HG03064 (cell line): ENCODE results near the gene PNPLA2.

Experiments
- ATAC-seq: cut with Tn5 transposase; IDR thresholded peaks from one replicate; pipeline ENCODE4 v1.9.1; 2021; ENCODE audit warnings: low read depth; ENCODE audit not compliant: unreplicated experiment

Gene PNPLA2

GRCh38 chr11:828506-829175 lies 9.9 kb downstream of the PNPLA2 start:
- ATAC-seq, result no peak

- no peak for ATAC-seq
Measured at GRCh38 chr11:829176-829846, 10.6 kb downstream of the PNPLA2 start.

GRCh38 chr11:829847-830294 lies 11.2 kb downstream of the PNPLA2 start:
- ATAC-seq, result no peak

- ATAC-seq, result no peak
Measured at GRCh38 chr11:830295-831117, 11.8 kb downstream of the PNPLA2 start.

- no peak for ATAC-seq
Measured at GRCh38 chr11:831118-831864, 12.6 kb downstream of the PNPLA2 start.

GRCh38 chr11:831961-832528 lies 13.3 kb downstream of the PNPLA2 start:
- ATAC-seq, result no peak

GRCh38 chr11:832529-833113 lies 13.9 kb downstream of the PNPLA2 start, which contains the start of gene CD151:
Gene CD151 (plus strand): TSS chr11:832952. CDS start chr11:836070, 3,118 bp downstream.
- no peak for ATAC-seq

GRCh38 chr11:833114-833791 lies 14.5 kb downstream of the PNPLA2 start:
- no peak for ATAC-seq

- ATAC-seq, result no peak
Measured at GRCh38 chr11:833849-834311, 15.2 kb downstream of the PNPLA2 start.

- ATAC-seq, result no peak
Measured at GRCh38 chr11:834371-835316, 15.9 kb downstream of the PNPLA2 start.

GRCh38 chr11:836274-836673 lies 17.6 kb downstream of the PNPLA2 start:
- ATAC-seq, result no peak

GRCh38 chr11:836700-837099 lies 18.0 kb downstream of the PNPLA2 start:
- ATAC-seq, result no peak

- ATAC-seq, result no peak
Measured at GRCh38 chr11:837189-837989, 18.7 kb downstream of the PNPLA2 start.

GRCh38 chr11:837990-838307 lies 19.2 kb downstream of the PNPLA2 start:
- no peak for ATAC-seq

GRCh38 chr11:838441-839279 lies 19.9 kb downstream of the PNPLA2 start:
- ATAC-seq, result no peak

GRCh38 chr11:839280-839623 lies 20.5 kb downstream of the PNPLA2 start:
- ATAC-seq, result no peak
